ENCODE results near the gene CLEC18A.
A peak's percentile ranks its signal among the peaks of the same experiment; 100 is the strongest.
"Not testable (repeated sequence)": the region's sequence is repeated elsewhere in the genome, so short reads cannot be mapped to it uniquely, and the experiment has no call there.

The CLEC18A gene

GRCh38 chr16:69952116-69952515 lies 982 bp downstream of the CLEC18A start:
- not testable (repeated sequence) for DNase-seq (ENCODE audit: low spot score)

DNA sequence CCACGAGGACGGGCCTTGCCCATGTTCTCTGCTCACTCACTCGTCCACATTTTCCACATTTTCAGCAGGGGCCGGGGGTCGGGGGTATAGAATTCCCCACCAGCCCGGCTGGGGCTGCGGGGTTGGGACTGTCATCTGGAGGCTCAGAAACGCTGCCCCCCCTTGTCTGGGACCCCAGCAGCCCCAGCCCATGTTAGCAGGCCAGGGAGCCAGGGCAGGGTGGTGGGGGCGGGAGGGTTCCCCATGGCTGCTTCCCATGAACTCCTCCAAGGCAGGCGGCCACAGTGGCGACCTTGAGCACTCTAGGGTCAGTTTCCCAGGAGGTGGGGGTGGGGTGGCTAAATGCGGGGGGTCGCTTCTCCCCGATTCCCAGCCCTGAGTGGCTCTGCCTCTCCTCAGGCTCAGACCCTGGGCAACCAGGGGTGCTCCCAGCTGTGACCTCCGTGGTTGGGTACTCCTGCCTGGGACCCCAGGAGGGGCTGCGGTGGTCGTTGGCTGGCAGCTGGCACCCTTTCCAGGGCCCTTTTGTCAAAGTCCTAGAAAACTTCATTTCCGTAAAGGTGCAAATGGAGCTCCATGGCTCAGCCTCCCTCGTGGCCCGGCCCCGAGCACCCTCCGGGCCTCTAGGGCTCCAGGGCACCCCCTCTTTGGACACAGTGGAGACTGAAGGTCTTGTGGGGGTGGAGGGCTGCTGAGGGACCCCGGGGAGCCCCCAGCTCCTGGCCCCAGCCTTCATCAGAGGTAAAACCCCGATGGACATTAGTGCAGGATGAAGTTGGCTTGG lies 1.6 kb downstream of the CLEC18A start:
- DNase-seq (ENCODE audit: low spot score): not testable (repeated sequence)

- not testable (repeated sequence) for DNase-seq (ENCODE audit: low spot score)
Observed at GRCh38 chr16:69954241-69954640, 3.1 kb downstream of the CLEC18A start.

- DNase-seq (ENCODE audit: low spot score): not testable (repeated sequence)
Observed at GRCh38 chr16:69963312-69963711, 12.2 kb downstream of the CLEC18A start.

DNA sequence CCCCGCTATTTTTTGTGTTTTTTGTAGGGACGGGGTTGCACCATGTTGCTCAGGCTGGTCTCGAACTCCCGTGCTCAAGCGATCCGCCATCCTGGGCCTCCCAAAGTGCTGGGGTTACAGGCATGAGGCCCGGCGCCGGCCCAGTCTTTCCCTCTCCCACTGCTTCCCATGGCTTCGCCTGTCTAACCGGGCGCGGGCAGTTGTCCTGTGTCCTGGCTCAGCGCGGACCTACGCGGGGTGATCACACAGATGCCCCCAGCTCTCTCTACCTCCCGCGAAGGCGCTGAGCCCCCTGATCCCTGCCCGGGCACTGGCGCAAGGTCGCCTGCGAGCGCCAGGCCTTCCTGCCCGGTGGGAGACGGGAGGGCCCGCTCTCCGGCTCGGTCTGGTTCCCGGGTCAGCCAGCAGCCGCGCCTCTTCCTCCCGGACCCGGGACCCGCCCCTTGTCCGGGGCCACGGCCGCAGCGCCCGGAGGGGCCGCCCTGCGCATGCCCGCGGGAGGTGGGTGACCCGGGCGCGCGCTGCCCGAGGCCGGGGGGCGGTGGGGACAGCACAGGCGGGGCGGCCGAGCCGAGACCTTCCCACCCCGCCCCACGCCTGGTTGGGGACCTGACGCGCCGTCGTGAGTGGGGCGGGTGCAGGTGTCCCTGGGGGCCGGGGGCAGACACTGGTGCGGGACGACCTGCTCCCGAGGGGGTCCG lies 14.0 kb downstream of the CLEC18A start:
- DNase-seq (ENCODE audit: low spot score): peak; percentile 80

DNA sequence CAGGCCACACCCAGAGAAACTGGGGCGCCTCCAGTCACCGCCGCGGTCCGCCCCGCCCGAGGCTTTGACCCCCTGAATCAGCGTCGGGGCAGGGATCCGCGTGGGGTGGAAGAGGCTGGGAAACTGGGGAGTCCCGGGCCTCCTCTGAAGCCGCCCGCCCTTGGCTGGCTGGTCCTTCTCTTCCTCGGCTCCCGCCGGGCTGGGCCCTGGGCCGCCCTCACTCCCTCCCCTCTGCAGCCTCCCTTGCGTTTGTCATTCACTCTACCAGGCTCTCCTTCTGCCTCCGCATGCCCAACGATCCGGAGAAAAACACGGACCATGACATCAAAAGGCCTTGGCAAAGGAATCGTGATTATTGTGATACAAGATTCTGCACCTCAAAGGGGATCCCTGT lies 14.5 kb downstream of the CLEC18A start:
- not testable (repeated sequence) for DNase-seq (ENCODE audit: low spot score)

DNA sequence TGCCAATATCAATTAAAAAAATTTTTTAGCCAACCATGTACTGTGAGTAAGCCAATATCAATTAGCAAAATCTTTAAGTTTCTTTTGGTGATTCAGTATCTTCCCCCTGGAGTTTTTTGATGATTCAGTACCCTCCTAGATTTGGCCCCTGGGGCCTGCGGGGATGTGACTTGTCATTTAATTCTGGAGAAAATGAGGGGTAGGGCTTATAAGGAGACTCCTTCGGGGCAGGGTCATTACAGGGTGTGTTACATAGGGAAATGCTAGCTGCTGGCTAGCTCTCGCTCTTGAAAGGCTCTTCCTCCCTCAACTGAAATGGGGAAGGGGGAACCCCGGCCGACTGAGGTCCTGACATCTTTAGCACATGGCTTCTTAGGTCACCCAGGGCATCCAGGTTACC lies 16.6 kb downstream of the CLEC18A start:
- not testable (repeated sequence) for DNase-seq (ENCODE audit: low spot score)

GRCh38 chr16:69968125-69968524 lies 17.0 kb downstream of the CLEC18A start:
- not testable (repeated sequence) for DNase-seq (ENCODE audit: low spot score)

DNA sequence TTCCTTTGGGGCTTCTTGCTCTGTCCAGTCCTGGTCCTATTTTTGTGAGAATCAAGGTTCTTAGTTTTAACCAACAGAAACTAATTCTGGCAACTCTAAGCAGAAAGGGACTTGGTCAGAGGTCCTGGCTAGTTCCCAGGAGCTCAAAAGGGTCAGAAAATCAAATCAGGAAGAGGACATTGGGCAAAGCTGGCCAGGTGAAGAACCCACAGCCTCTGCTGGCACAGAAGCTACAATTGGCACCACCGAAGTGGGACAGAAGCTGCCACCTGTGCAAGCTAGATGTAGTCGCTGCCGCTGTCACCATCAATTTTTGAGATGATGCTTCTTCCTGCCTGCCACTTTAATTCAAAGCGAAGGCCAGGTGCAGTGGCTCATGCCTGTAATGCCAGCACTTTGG lies 18.5 kb downstream of the CLEC18A start:
- DNase-seq (ENCODE audit: low spot score): not testable (repeated sequence)

DNA sequence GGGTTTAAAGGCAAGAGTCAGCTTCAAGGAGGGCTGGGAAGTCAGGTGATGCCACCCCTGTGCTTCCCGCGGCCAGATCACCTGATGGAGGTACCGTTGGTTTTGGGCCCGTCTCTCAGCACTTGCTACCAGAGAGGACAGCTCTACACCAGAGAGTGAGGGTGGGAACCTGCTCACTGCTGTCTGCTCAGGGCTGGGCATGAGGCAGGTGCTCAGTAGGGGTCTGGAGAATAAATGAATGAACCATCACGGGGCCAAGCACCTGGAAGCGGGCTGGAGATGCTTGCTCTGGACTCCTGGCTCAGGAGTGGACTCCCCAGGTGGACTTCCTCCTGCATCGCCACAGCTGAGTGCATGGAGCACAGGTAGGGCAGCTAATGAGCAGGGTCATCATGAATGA lies 21.0 kb downstream of the CLEC18A start:
- DNase-seq (ENCODE audit: low spot score): not testable (repeated sequence)

DNA sequence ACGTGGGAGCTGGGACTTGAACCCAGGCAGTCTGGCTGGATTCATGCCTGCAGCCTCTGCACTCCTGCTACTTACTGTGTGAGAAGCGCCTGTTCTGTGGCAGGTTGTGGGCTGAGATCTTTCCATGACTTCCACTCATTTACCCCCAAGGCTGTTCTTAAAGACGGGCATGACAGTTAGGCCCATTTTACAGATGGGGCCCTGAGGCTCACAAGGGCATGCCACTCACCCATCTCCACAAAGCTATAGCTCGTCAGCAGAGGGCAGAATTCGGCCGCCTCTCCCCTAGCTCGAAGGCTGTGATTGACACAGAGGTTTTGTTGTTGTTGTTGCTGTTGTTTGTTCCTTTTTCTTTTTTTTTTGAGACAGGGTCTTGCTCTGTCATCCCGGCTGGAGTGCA lies 21.8 kb downstream of the CLEC18A start:
- DNase-seq (ENCODE audit: low spot score): not testable (repeated sequence)

DNA sequence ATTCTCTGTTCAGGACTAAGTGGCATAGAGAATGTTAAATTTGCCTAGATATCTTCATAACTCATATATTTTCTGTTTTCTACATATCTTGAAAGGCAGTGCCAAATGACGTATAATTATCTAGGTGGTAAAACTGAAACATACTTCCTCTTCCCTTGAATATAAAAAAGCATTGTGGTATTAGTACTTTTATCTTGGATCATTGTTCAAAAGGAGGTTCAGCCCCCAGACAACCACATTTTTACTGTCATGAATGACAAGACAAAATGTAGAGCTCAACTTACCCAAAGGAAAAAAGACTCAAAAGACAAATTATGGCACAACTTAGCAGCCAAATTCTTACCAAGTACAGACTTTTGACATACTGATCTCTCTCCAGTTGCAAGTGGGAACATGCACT lies 34.1 kb downstream of the CLEC18A start:
- DNase-seq (ENCODE audit: low spot score): not testable (repeated sequence)

DNA sequence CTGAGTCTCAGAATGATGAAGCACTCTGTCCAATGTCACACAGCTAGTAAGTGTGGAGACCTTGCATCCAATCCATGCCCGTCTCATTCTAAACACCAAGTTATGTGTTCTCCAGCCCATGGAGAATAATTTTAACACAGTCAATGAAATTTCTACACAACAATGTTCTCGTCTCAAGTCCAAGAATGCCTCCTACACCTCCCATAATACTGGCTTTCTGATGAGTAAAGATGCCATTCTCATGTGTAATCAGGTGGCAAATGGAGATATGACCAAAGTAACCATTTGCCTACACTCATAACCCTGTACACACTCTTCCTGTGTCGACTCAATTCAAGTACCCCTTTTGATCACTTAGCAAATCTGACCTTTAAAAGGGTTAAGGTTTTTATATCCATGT lies 46.8 kb downstream of the CLEC18A start:
- not testable (repeated sequence) for DNase-seq (ENCODE audit: low spot score)

DNA sequence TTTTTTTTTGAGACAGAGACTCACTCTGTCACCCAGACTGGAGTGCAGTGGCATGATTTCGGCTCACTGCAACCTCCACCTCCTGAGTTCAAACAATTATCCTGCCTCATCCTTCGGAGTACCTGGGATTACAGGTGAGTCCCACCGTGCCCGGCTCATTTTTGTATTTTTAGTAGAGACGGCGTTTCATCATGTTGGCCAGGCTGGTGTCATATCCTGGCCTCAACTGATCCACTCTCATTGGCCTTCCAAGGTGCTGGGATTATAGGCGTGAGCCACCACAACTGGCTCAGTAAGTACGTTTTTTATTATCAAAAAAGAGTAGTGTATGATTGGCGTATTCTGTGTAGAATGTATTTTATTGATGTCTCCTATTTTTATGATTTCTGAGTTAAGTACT lies 48.7 kb downstream of the CLEC18A start:
- not testable (repeated sequence) for DNase-seq (ENCODE audit: low spot score)

DNA sequence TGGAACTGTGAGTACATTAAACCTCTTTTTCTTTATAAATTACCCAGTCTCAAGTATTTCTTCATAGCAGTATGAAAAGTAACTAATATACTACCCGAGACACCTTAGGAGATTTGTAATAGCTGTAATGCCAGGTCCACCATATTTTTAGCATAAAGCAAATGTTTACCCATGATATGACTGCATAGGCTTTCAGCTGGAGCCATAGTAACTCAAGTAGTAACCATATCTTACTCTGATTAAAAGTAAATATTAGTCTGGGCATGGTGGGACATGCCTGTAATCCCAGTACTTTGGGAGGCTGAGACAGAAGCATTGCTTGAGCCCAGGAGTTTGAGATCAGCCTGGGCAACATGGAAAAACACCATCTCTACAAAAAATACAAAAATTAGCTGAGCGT lies 52.4 kb downstream of the CLEC18A start:
- not testable (repeated sequence) for DNase-seq (ENCODE audit: low spot score)

GRCh38 chr16:70008604-70009003 lies 57.5 kb downstream of the CLEC18A start:
- not testable (repeated sequence) for DNase-seq (ENCODE audit: low spot score)

- DNase-seq (ENCODE audit: low spot score): not testable (repeated sequence)
Observed at GRCh38 chr16:70010615-70011014, 59.5 kb downstream of the CLEC18A start.

DNA sequence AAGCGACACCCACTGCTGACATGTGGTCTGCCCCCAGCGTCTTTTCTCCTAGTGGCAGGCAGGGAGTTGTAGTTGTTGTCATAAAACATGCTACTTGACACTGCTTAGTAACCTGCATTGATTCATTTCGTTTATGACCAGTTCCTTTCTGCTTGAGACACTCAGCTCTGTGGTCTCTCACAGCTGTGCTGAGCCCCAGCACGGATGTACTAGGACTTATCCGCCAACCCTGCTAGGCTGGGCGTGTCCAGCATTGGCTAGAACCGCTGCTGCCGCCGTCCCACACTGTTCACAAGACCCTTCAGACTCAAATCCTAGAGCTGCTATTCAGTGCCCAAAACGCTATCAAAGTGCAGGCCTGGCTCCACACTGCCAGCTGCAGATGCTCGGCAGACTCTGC lies 60.0 kb downstream of the CLEC18A start:
- DNase-seq (ENCODE audit: low spot score): not testable (repeated sequence)

- not testable (repeated sequence) for DNase-seq (ENCODE audit: low spot score)
Observed at GRCh38 chr16:70012354-70012753, 61.2 kb downstream of the CLEC18A start.

DNA sequence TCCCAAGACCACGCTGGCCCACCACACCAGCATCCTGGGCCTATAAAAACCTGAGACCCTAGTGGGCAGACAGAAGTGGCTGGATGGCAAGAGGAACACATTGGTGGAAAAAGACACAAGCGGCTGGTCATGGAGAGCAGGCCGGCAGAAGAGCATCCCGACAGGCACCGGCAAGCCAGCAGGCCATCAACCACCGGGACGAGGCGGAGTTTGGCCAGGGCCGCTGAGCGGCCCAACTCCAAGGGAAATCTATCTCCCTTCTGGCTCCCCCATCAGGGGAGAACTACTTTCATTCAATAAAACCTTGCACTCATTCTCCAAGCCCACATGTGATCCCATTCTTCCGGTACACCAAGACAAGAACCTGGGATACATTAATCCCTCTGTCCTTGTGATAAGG lies 61.8 kb downstream of the CLEC18A start:
- DNase-seq (ENCODE audit: low spot score): not testable (repeated sequence)
